CD4-positive, alpha-beta T cell (primary cell): ENCODE data around the gene TPK1. TPM values are rescaled to one million over a fixed set of nuclear protein-coding genes. Genes with fewer than 3 reads are reported as not detected.

Experiments used
- ATAC-seq: fragments of 200-7000 bp; cut with Tn5 transposase; one replicate; pipeline ENCODE4 v1.10.0; 2022; ENCODE audit warnings: mild to moderate bottlenecking; ENCODE audit not compliant: poor library complexity
- CTCF ChIA-PET: fragments of 350-600 bp; sonication (Branson Sonifier 250); formaldehyde crosslinking; loops from one replicate; lab custom pipeline; 2021; ENCODE audit warnings: antibody characterized with exemption, inconsistent platforms; lab: Charles Lee
- POLR2A ChIA-PET: fragments of 350-600 bp; sonication (Branson Sonifier 250); formaldehyde crosslinking; loops from one replicate; lab custom pipeline; 2021; ENCODE audit warnings: antibody characterized with exemption, inconsistent platforms; lab: Charles Lee
- DNase-seq, 14 experiments: peaks; one replicate each; pipeline ENCODE4 v3.0.0-alpha.2; 2013 to 2020; ENCODE audit warnings: mixed read lengths in 2 of 14
- H3K27ac ChIP-seq, 2 donors: one replicate each; pipeline versions ENCODE4 v1.5.1 to v1.7.0; 2013; ENCODE audit warnings: low read length in 2 of 2, low read depth in 1 of 2, mild to moderate bottlenecking in 1 of 2
- H3K27me3 ChIP-seq, 2 experiments: 1 replicate in 1 of 2; 2 replicates in 1 of 2; pipeline versions ENCODE4 v1.6.1 to v1.7.0; 2013; ENCODE audit warnings: low read length in 2 of 2, control low read depth in 1 of 2, mild to moderate bottlenecking in 1 of 2, moderate library complexity in 1 of 2; ENCODE audit not compliant: insufficient read depth in 2 of 2, control insufficient read depth in 1 of 2
- H3K36me3 ChIP-seq: one replicate; pipeline ENCODE4 v1.6.1; 2013; ENCODE audit warnings: low read length, control low read depth; ENCODE audit not compliant: insufficient read depth
- H3K4me1 ChIP-seq: one replicate; pipeline ENCODE4 v1.6.1; 2013; ENCODE audit warnings: low read length, control low read depth; ENCODE audit not compliant: insufficient read depth
- H3K4me3 ChIP-seq: one replicate; pipeline ENCODE4 v1.5.1; 2013; ENCODE audit warnings: mild to moderate bottlenecking, low read length, moderate library complexity
- H3K9me3 ChIP-seq, 2 experiments: 1 replicate in 1 of 2; 2 replicates in 1 of 2; pipeline versions ENCODE4 v1.6.1 to v1.7.0; 2013; ENCODE audit warnings: low read length in 2 of 2, mild to moderate bottlenecking in 2 of 2, control low read depth in 1 of 2, moderate library complexity in 1 of 2; ENCODE audit not compliant: control insufficient read depth in 1 of 2, insufficient read depth in 1 of 2
- H3K27ac Mint-ChIP-seq: one replicate; pipeline ENCODE4 v1.8.0; 2020; ENCODE audit warnings: mixed read lengths
- H3K27me3 Mint-ChIP-seq: one replicate; pipeline ENCODE4 v1.8.0; 2021; ENCODE audit warnings: mixed read lengths
- H3K36me3 Mint-ChIP-seq: one replicate; pipeline ENCODE4 v1.8.0; 2021; ENCODE audit warnings: low read depth, mixed read lengths
- H3K4me1 Mint-ChIP-seq: one replicate; pipeline ENCODE4 v1.8.0; 2021; ENCODE audit warnings: low read depth, mixed read lengths
- H3K4me3 Mint-ChIP-seq: one replicate; pipeline ENCODE4 v1.8.0; 2020; ENCODE audit warnings: mild to moderate bottlenecking, mixed read lengths
- H3K9me3 Mint-ChIP-seq: one replicate; pipeline ENCODE4 v1.8.0; 2020; ENCODE audit warnings: mixed read lengths
- intact Hi-C, 2 experiments: fragments of 100-400 bp; cut with DNase I in 1 of 2; cut with micrococcal nuclease in 1 of 2; formaldehyde crosslinking; loops; one replicate each; pipeline versions ENCODE4 v1.15.1 to v1.9.0; 2023 to 2025; cut with DNase I, micrococcal nuclease
- total RNA-seq, 174 experiments: library from RNA in 2 of 174; stranded (reverse) in 2 of 174; gene quantifications; one replicate each; pipeline ENCODE4 v1.2.3 and lab custom pipeline; 2021 to 2026
- TF ChIP-seq, protein P1 (sequence below): fragments of 200-600 bp; IDR thresholded peaks from one replicate; pipeline ENCODE4 v1.8.0; 2022; ENCODE audit warnings: antibody characterized with exemption, mild to moderate bottlenecking

The TPK1 gene
- total RNA-seq, 2 experiments from 2014 or later, result 17.1 to 17.8 TPM

DNA sequence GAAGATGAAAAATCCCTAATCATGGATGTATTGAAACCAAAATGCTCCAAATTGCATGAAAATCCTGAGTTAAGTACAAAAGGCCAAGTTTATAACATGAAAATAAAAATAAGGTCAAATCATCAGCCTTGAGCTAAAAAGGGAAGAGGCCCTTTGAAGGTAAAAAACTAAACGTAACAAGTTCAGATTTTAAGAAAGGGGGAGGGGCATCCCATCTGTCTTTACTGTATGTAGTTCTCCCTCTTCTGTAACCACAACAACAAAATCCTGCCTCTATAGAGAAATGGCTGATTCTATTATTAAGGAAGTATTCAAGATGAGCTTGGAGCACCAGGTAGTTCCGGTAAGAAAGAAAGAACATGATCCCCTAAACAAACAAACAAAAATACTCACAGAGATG, 64.7 kb downstream of the TPK1 start:
- Mint-ChIP-seq H3K27ac (no peak overlapping the region), H3K4me3 (no peak overlapping the region), H3K4me1 (peaks cover 45% of the 10 kb centered on the region), H3K9me3 (no peaks in the 10 kb centered on the region), H3K27me3 (no peaks in the 10 kb centered on the region), H3K36me3 (peaks cover 2% of the 10 kb centered on the region)
- CTCF ChIA-PET, result no interaction called here
- intact Hi-C loops, result no loop called here
- ATAC-seq (no peak), DNase-seq (no peak)
- Histone ChIP-seq H3K27ac (no peak overlapping the region), H3K9me3 (no peaks in the 10 kb centered on the region), H3K4me3 (no peak overlapping the region), H3K4me1 (no peaks in the 10 kb centered on the region), H3K27me3 (no peaks in the 10 kb centered on the region), H3K36me3 (no peaks in the 10 kb centered on the region)
- POLR2A ChIA-PET, result interaction anchor here (0.9 kb wide), 1 partner anchor 65 kb away, joined by 3 read pairs; the partner anchor contains the start of gene TPK1
- TF ChIP-seq, protein P1, sequence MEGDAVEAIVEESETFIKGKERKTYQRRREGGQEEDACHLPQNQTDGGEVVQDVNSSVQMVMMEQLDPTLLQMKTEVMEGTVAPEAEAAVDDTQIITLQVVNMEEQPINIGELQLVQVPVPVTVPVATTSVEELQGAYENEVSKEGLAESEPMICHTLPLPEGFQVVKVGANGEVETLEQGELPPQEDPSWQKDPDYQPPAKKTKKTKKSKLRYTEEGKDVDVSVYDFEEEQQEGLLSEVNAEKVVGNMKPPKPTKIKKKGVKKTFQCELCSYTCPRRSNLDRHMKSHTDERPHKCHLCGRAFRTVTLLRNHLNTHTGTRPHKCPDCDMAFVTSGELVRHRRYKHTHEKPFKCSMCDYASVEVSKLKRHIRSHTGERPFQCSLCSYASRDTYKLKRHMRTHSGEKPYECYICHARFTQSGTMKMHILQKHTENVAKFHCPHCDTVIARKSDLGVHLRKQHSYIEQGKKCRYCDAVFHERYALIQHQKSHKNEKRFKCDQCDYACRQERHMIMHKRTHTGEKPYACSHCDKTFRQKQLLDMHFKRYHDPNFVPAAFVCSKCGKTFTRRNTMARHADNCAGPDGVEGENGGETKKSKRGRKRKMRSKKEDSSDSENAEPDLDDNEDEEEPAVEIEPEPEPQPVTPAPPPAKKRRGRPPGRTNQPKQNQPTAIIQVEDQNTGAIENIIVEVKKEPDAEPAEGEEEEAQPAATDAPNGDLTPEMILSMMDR, result no peak

DNA sequence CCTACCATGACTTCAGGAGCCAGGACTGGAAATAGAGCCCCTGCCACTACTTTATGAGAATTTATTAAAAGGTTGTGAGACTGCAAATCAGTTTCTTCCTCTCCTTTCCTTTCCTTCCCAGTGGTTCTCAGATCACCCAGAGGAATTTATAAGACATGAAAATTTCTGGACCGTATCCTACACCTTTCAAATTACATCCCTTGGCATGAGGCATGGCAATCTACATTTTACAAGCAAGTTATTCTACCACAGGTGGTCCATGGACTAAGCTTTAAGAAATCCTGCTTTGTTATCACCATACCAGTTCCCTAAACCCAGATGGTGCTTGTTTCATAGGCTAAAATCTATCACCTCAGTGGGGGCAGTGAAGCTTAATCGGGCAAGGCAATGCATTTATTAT, 66.5 kb downstream of the TPK1 start:
- H3K27ac ChIP-seq, result no peak overlapping the region
- no peaks in the 10 kb centered on the region for H3K9me3 ChIP-seq
- H3K27me3 ChIP-seq, result no peaks in the 10 kb centered on the region
- ChIA-PET POLR2A (interaction anchor here (1.2 kb wide), 1 partner anchor 67 kb away, joined by 5 read pairs; the partner anchor contains the start of gene TPK1), CTCF (interaction anchor here (1.4 kb wide), 1 partner anchor 9 kb away, joined by 3 read pairs; no protein-coding TSS in a partner anchor)
- DNase-seq (no peak), ATAC-seq (no peak)
- H3K36me3 ChIP-seq, result peaks cover 3% of the 10 kb centered on the region
- Mint-ChIP-seq H3K4me1 (peaks cover 27% of the 10 kb centered on the region), H3K27me3 (no peaks in the 10 kb centered on the region), H3K36me3 (peaks cover 18% of the 10 kb centered on the region), H3K4me3 (no peak overlapping the region), H3K27ac (no peak overlapping the region), H3K9me3 (no peaks in the 10 kb centered on the region)
- TF ChIP-seq, protein P1, result no peak
- H3K4me3 ChIP-seq, result no peak overlapping the region
- intact Hi-C loops, result no loop called here
- H3K4me1 ChIP-seq, result no peaks in the 10 kb centered on the region

DNA sequence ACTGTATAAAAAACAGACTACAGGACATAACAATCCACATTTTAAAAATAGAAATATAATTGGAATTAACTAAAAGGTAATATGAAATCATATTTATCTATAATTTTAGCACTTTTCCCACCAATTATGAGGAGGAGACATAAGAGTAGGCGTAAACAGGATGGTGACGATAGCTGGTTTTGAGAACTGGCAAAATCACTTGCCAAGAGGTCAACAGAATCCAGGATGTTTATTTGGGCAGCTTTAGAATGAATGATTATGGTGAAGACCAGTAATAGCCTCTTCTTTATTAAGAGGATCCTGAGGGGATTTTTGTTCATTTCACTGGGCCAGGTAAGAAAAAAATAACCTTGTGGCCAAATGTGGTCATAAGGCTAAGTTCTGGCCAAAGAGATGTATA, 67.2 kb downstream of the TPK1 start:
- no peak for DNase-seq
- Mint-ChIP-seq H3K27ac (no peak overlapping the region), H3K9me3 (no peaks in the 10 kb centered on the region), H3K4me3 (no peak overlapping the region), H3K36me3 (peaks cover 26% of the 10 kb centered on the region), H3K27me3 (no peaks in the 10 kb centered on the region), H3K4me1 (peaks cover 26% of the 10 kb centered on the region)
- ChIA-PET CTCF (no interaction called here), POLR2A (interaction anchor here (0.9 kb wide), 1 partner anchor 67 kb away, joined by 3 read pairs; the partner anchor contains the start of gene TPK1)
- no peak for ATAC-seq
- H3K9me3 ChIP-seq, result no peaks in the 10 kb centered on the region
- no peak overlapping the region for H3K27ac ChIP-seq
- H3K4me1 ChIP-seq, result no peaks in the 10 kb centered on the region
- no peaks in the 10 kb centered on the region for H3K27me3 ChIP-seq
- H3K4me3 ChIP-seq, result no peak overlapping the region
- H3K36me3 ChIP-seq, result peaks cover 4% of the 10 kb centered on the region
- intact Hi-C loops, result no loop called here
- TF ChIP-seq, protein P1, result no peak
